Activated naive CD8-positive, alpha-beta T cell (primary cell): ENCODE data around the gene CYP39A1.

Source experiments
- H3K27ac Mint-ChIP-seq: one replicate; pipeline ENCODE4 v1.8.0; 2021; ENCODE audit warnings: mixed read lengths
- H3K27me3 Mint-ChIP-seq: one replicate; pipeline ENCODE4 v1.8.0; 2021; ENCODE audit warnings: mixed read lengths
- H3K36me3 Mint-ChIP-seq: one replicate; pipeline ENCODE4 v1.8.0; 2021; ENCODE audit warnings: mixed read lengths
- H3K4me1 Mint-ChIP-seq: one replicate; pipeline ENCODE4 v1.8.0; 2021; ENCODE audit warnings: low read depth, mixed read lengths
- H3K4me3 Mint-ChIP-seq: one replicate; pipeline ENCODE4 v1.8.0; 2021; ENCODE audit warnings: mild to moderate bottlenecking, mixed read lengths
- H3K9me3 Mint-ChIP-seq: one replicate; pipeline ENCODE4 v1.8.0; 2021; ENCODE audit warnings: low read depth, mixed read lengths

Gene CYP39A1

GRCh38 chr6:46629691-46630090, 22.9 kb downstream of the CYP39A1 start:
- H3K27ac Mint-ChIP-seq, result no peak overlapping the region
- H3K27me3 Mint-ChIP-seq, result peaks cover 8% of the 10 kb centered on the region
- H3K4me3 Mint-ChIP-seq, result no peak overlapping the region
- peaks cover 4% of the 10 kb centered on the region for H3K4me1 Mint-ChIP-seq
- H3K9me3 Mint-ChIP-seq, result no peaks in the 10 kb centered on the region
- H3K36me3 Mint-ChIP-seq, result no peaks in the 10 kb centered on the region

DNA sequence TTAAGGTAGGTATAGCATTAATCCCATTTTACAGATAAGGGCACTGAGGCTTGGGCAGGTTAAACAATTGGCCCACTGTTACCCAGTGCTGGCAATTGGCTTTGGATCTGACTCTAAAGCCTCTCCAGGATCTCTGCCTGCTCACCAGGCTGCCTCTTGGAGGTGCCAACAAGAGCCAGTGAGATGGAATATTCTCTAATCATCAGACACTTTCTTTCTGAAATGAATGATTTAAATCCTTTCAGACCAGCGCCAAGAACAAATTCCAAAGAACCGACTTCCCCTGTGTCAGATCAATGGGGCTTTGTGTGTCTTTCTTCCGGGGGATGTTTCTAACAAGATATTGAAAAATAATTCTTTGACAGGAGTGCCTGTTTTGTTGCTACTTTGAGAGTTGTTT, 23.6 kb downstream of the CYP39A1 start:
- Mint-ChIP-seq H3K27me3 (peaks cover 9% of the 10 kb centered on the region), H3K9me3 (no peaks in the 10 kb centered on the region), H3K36me3 (no peaks in the 10 kb centered on the region), H3K4me1 (peaks cover 4% of the 10 kb centered on the region), H3K4me3 (no peak overlapping the region), H3K27ac (no peak overlapping the region)

GRCh38 chr6:46628498-46628897, 24.1 kb downstream of the CYP39A1 start:
- Mint-ChIP-seq H3K4me1 (peaks cover 4% of the 10 kb centered on the region), H3K27ac (no peak overlapping the region), H3K36me3 (no peaks in the 10 kb centered on the region), H3K4me3 (no peak overlapping the region), H3K9me3 (no peaks in the 10 kb centered on the region), H3K27me3 (peaks cover 9% of the 10 kb centered on the region)

- H3K4me3 Mint-ChIP-seq, result no peak overlapping the region
Observed at GRCh38 chr6:46626976-46627375, 25.6 kb downstream of the CYP39A1 start.

GRCh38 chr6:46626228-46626909, 26.2 kb downstream of the CYP39A1 start:
- Mint-ChIP-seq H3K4me3 (no peak overlapping the region), H3K27ac (no peak overlapping the region), H3K9me3 (no peaks in the 10 kb centered on the region), H3K36me3 (no peaks in the 10 kb centered on the region), H3K27me3 (peaks cover 9% of the 10 kb centered on the region), H3K4me1 (peaks cover 4% of the 10 kb centered on the region)

More at GRCh38 chr6:46626976-46627375, 25.6 kb downstream of the CYP39A1 start:
- Mint-ChIP-seq H3K27me3 (peaks cover 12% of the 10 kb centered on the region), H3K4me1 (peaks cover 4% of the 10 kb centered on the region), H3K9me3 (no peaks in the 10 kb centered on the region), H3K36me3 (no peaks in the 10 kb centered on the region), H3K27ac (no peak overlapping the region)

- Mint-ChIP-seq H3K4me3 (no peak overlapping the region), H3K4me1 (no peaks in the 10 kb centered on the region), H3K9me3 (no peaks in the 10 kb centered on the region), H3K36me3 (no peaks in the 10 kb centered on the region), H3K27me3 (peaks cover 15% of the 10 kb centered on the region), H3K27ac (no peak overlapping the region)
Observed at GRCh38 chr6:46618726-46619125, 33.9 kb downstream of the CYP39A1 start.

GRCh38 chr6:46612645-46613044, 40.0 kb downstream of the CYP39A1 start:
- Mint-ChIP-seq H3K27me3 (peaks cover 9% of the 10 kb centered on the region), H3K4me1 (no peaks in the 10 kb centered on the region), H3K9me3 (no peaks in the 10 kb centered on the region), H3K4me3 (no peak overlapping the region), H3K36me3 (no peaks in the 10 kb centered on the region), H3K27ac (no peak overlapping the region)

DNA sequence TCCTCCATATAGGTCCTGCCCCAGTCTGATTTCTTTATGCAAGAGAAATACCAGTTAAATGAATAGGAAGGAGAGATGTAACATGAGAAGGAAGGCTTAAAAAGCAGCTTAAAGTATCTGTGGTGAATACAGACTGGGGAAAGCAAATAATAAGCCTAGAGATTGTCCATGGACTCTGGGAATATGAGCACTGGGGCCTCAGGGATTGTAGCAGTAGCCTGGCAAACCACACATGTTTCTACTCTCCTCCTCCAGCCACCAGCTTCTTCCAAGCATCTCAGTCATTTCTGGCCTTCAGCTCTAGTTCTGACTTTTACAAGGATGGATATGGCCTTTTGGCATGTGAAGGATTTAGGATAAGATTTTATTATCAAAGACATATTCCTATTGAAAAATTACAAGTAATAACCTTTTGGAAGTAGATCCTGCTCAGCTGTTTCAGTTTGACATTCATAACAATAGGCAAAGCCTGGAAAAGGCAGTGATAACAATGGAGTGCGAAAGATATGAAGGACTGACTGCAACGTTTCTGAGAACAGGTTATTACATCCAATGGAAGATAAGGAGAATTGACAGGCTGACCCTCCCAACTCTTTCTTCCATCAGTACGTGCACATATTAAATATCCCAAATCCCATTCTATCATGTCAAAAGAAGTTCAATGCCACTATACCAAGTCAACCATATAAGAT, 41.6 kb downstream of the CYP39A1 start:
- H3K4me1 Mint-ChIP-seq, result no peaks in the 10 kb centered on the region
- peaks cover 2% of the 10 kb centered on the region for H3K27me3 Mint-ChIP-seq
- H3K27ac Mint-ChIP-seq, result no peak overlapping the region
- H3K36me3 Mint-ChIP-seq, result no peaks in the 10 kb centered on the region
- no peaks in the 10 kb centered on the region for H3K9me3 Mint-ChIP-seq
- no peak overlapping the region for H3K4me3 Mint-ChIP-seq

DNA sequence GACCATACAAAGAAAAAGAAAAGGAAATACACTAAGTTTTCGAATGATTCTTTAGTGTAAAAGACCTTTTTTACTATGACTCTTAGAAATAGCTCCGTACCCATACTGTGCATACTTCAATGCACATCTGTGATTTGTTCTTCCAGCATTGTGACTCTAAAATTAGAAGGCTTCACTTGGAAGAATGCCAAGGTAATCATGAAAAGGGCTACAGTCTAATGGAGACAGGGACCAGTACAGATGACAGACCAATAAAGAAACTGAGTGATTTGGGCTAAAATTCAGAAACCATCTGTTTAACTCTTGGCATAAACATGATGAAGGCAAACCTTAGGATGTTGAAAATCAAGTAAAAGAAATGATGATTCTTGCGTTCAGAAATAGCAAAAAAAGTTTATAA, 46.3 kb downstream of the CYP39A1 start:
- Mint-ChIP-seq H3K27ac (no peak overlapping the region), H3K4me1 (no peaks in the 10 kb centered on the region), H3K9me3 (no peaks in the 10 kb centered on the region), H3K27me3 (peaks cover 17% of the 10 kb centered on the region), H3K4me3 (no peak overlapping the region), H3K36me3 (no peaks in the 10 kb centered on the region)

DNA sequence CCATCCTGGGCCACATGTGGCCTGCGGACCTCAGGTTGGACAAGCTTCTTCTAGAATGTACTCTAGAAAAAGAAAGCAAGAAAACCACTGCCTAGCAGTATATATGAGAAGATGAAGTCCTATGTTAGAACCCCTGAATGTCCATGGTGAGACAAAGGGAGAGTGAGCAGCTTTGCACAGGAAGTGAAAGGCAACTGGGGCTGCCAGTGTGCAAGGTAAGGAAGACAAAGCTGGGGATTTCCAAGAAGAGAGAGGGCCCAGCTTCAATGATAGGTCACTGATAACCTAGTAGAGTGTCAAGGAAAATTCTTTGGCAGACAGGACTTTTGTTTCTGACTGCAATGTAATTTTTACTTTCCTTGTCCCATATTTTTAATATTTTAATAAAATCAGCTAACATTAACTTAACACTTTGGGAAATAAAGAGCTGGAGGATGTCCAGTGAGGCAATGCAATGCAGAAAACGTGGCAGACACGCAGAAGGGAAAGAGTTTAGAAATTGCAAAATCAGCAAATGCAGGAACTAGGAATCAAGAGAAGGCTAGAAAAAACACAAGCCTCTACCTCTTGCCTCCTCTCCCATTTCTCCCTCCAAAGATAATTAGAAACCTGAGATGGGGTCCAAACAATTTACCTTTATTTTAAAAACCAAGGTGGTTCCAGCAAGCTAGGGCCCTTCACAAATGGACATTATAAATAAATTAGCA, 47.4 kb downstream of the CYP39A1 start:
- H3K27me3 Mint-ChIP-seq, result peaks cover 26% of the 10 kb centered on the region
- no peaks in the 10 kb centered on the region for H3K36me3 Mint-ChIP-seq
- H3K27ac Mint-ChIP-seq, result no peak overlapping the region
- H3K4me1 Mint-ChIP-seq, result no peaks in the 10 kb centered on the region
- no peaks in the 10 kb centered on the region for H3K9me3 Mint-ChIP-seq
- H3K4me3 Mint-ChIP-seq, result no peak overlapping the region

DNA sequence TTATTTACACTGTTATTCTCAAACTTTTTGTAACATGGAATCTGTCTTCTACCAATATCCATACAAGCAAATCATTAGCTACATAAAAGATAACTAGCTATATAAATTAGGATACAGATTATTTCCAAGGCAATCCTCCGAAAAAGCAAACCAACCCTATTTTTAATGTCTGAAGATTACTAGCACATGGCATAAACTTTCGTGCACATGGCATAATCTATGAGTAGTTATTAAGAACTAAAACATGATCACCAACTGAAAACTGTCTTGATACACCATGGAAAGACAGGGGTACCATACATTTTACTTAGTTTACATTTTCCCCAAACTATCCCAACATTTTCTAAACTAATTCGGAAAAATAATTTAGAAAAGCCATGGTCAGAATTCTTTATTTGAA, 54.4 kb downstream of the CYP39A1 start:
- H3K27me3 Mint-ChIP-seq, result peaks cover 19% of the 10 kb centered on the region
- H3K4me1 Mint-ChIP-seq, result no peaks in the 10 kb centered on the region
- peaks cover 6% of the 10 kb centered on the region for H3K9me3 Mint-ChIP-seq
- H3K4me3 Mint-ChIP-seq, result no peak overlapping the region
- H3K27ac Mint-ChIP-seq, result no peak overlapping the region
- no peaks in the 10 kb centered on the region for H3K36me3 Mint-ChIP-seq

- peaks cover 12% of the 10 kb centered on the region for H3K27me3 Mint-ChIP-seq
- no peaks in the 10 kb centered on the region for H3K4me1 Mint-ChIP-seq
- H3K9me3 Mint-ChIP-seq, result peaks cover 6% of the 10 kb centered on the region
- no peak overlapping the region for H3K4me3 Mint-ChIP-seq
- H3K27ac Mint-ChIP-seq, result no peak overlapping the region
- H3K36me3 Mint-ChIP-seq, result no peaks in the 10 kb centered on the region
Observed at GRCh38 chr6:46592740-46593139, 59.9 kb downstream of the CYP39A1 start.

DNA sequence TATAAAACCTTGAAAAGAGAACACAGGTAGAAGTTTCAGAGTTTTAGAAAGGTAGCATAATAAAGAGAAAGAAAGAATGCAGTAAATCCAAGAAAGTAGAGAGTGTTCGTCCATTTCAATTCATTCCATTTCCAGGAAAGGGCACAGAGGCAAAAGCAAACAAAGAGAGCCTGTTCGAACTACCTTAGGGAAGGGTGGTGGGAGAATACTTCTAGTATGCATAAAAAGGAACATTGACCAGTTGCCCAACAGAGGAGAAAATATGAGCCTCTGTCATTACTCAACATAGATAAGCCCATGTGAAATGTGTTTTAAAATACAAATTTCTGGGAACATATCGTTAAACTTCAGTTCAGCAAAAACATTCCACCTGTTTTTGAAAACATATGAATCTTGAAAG, 60.6 kb downstream of the CYP39A1 start:
- Mint-ChIP-seq H3K27me3 (peaks cover 12% of the 10 kb centered on the region), H3K36me3 (no peaks in the 10 kb centered on the region), H3K4me1 (no peaks in the 10 kb centered on the region), H3K9me3 (peaks cover 6% of the 10 kb centered on the region), H3K27ac (no peak overlapping the region), H3K4me3 (no peak overlapping the region)

- no peaks in the 10 kb centered on the region for H3K4me1 Mint-ChIP-seq
- H3K27ac Mint-ChIP-seq, result no peak overlapping the region
- H3K9me3 Mint-ChIP-seq, result peaks cover 6% of the 10 kb centered on the region
- no peaks in the 10 kb centered on the region for H3K36me3 Mint-ChIP-seq
- H3K27me3 Mint-ChIP-seq, result peaks cover 14% of the 10 kb centered on the region
- H3K4me3 Mint-ChIP-seq, result no peak overlapping the region
Observed at GRCh38 chr6:46590765-46591164, 61.9 kb downstream of the CYP39A1 start.

- H3K9me3 Mint-ChIP-seq, result no peaks in the 10 kb centered on the region
- peaks cover 11% of the 10 kb centered on the region for H3K27me3 Mint-ChIP-seq
- H3K4me3 Mint-ChIP-seq, result no peak overlapping the region
- H3K27ac Mint-ChIP-seq, result no peak overlapping the region
- no peaks in the 10 kb centered on the region for H3K4me1 Mint-ChIP-seq
- no peaks in the 10 kb centered on the region for H3K36me3 Mint-ChIP-seq
Observed at GRCh38 chr6:46586906-46587305, 65.7 kb downstream of the CYP39A1 start.
